Measurements from ENCODE around the gene CCSER1.

Gene CCSER1

DNA sequence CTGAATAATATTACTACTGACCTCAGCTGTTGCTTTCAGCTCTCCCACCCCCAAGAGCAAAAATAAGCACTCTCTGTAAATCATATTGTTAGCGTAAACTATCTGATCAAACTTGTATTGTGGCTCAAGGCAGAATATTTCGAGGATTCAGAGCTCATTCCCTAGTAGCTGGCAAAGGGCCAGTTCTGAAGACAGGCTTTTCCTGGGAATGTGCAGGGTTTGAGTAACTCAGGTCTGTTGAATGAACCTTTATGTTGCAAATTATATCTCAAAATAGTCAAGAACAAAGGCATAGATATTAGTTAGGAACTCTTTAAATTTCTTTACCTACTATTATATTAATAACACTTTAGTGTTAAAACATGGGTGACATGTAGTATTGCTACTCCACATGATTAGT is 454.9 kb downstream of the CCSER1 start:
- H3K4me2 ChIP-seq (ENCODE audit: low read length), result no peak overlapping the region
- H3K4me3 ChIP-seq (ENCODE audit: low read depth, low read length), result no peak overlapping the region
- H2AFZ ChIP-seq (ENCODE audit: insufficient read depth, low read length, poor library complexity), result no peak overlapping the region
- H3K4me1 ChIP-seq (ENCODE audit: control insufficient read depth in 1 of 2, insufficient read depth in 2 of 2, low read length in 2 of 2), result no peaks in the 10 kb centered on the region
- no peak overlapping the region for H3K9ac ChIP-seq (ENCODE audit: low read length)
- H3K79me2 ChIP-seq (ENCODE audit: control insufficient read depth, insufficient read depth, low read length, poor library complexity), result no peaks in the 10 kb centered on the region
- H3K9me3 ChIP-seq (ENCODE audit: insufficient read depth, low read depth, low read length), result no peaks in the 10 kb centered on the region
- no peak overlapping the region for H3K14ac ChIP-seq (ENCODE audit: low read length)
- H4K12ac ChIP-seq (ENCODE audit: low read depth, low read length), result no peak overlapping the region
- H3K36me3 ChIP-seq (ENCODE audit: control insufficient read depth in 1 of 2, insufficient read depth in 2 of 2, low read length in 2 of 2), result no peaks in the 10 kb centered on the region
- H3K18ac ChIP-seq (ENCODE audit: low read length), result no peak overlapping the region
- no peak overlapping the region for H3K4ac ChIP-seq (ENCODE audit: low read depth, low read length)
- no peak overlapping the region for H2BK120ac ChIP-seq (ENCODE audit: insufficient read depth, low read length, poor library complexity)
- DNase-seq, result no peak
- H3K23ac ChIP-seq (ENCODE audit: low read length), result no peak overlapping the region
- no peak overlapping the region for H2BK5ac ChIP-seq (ENCODE audit: low read depth, low read length, poor library complexity)
- no peak overlapping the region for H4K91ac ChIP-seq (ENCODE audit: low read depth, low read length)
- H3K27me3 ChIP-seq (ENCODE audit: insufficient read depth, low read length), result no peaks in the 10 kb centered on the region
- no peak overlapping the region for H4K8ac ChIP-seq (ENCODE audit: low read depth, low read length)
- H2BK12ac ChIP-seq (ENCODE audit: low read length), result no peak overlapping the region
- H2AK5ac ChIP-seq (ENCODE audit: low read length), result no peak overlapping the region
- WGBS (ENCODE audit: extremely low coverage, insufficient coverage, insufficient read length), result no CpG with 5 or more reads among the region's 2 CpGs
- no peak overlapping the region for H3K27ac ChIP-seq (ENCODE audit: low read depth, low read length)
- no peaks in the 10 kb centered on the region for H3K79me1 ChIP-seq (ENCODE audit: low read length)

DNA sequence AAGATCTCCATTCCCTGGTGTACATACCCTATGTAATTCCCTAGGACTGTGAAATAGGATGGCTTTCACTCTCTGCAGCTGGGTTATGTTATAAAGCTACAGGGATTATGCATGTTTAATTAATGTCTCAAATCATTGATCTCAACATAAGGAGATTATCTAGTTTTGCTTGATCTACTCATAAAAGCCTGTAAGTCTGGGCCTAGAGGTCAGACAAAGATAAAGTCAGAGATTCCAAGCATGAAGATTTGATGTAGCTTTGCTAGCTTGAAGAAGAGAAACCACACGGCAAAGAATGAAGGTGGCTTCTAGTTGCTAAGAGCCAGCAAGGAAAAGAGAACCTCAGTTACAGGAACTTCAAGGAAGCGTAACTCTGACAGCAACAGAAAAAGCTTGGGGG is 456.9 kb downstream of the CCSER1 start:
- H4K8ac ChIP-seq (ENCODE audit: low read depth, low read length), result no peak overlapping the region
- no peak overlapping the region for H2AK5ac ChIP-seq (ENCODE audit: low read length)
- H2BK5ac ChIP-seq (ENCODE audit: low read depth, low read length, poor library complexity), result no peak overlapping the region
- no peak overlapping the region for H3K14ac ChIP-seq (ENCODE audit: low read length)
- H2AFZ ChIP-seq (ENCODE audit: insufficient read depth, low read length, poor library complexity), result no peak overlapping the region
- no peak overlapping the region for H2BK120ac ChIP-seq (ENCODE audit: insufficient read depth, low read length, poor library complexity)
- H3K23ac ChIP-seq (ENCODE audit: low read length), result no peak overlapping the region
- H3K79me2 ChIP-seq (ENCODE audit: control insufficient read depth, insufficient read depth, low read length, poor library complexity), result no peaks in the 10 kb centered on the region
- H3K4me3 ChIP-seq (ENCODE audit: low read depth, low read length), result no peak overlapping the region
- H3K4ac ChIP-seq (ENCODE audit: low read depth, low read length), result no peak overlapping the region
- H3K36me3 ChIP-seq (ENCODE audit: control insufficient read depth in 1 of 2, insufficient read depth in 2 of 2, low read length in 2 of 2), result no peaks in the 10 kb centered on the region
- no peaks in the 10 kb centered on the region for H3K79me1 ChIP-seq (ENCODE audit: low read length)
- H3K4me1 ChIP-seq (ENCODE audit: control insufficient read depth in 1 of 2, insufficient read depth in 2 of 2, low read length in 2 of 2), result no peaks in the 10 kb centered on the region
- no peak overlapping the region for H3K18ac ChIP-seq (ENCODE audit: low read length)
- DNase-seq, result no peak
- H4K91ac ChIP-seq (ENCODE audit: low read depth, low read length), result no peak overlapping the region
- WGBS (ENCODE audit: extremely low coverage, insufficient coverage, insufficient read length), result no CpG with 5 or more reads among the region's 2 CpGs
- no peak overlapping the region for H2BK12ac ChIP-seq (ENCODE audit: low read length)
- no peak overlapping the region for H3K9ac ChIP-seq (ENCODE audit: low read length)
- H4K12ac ChIP-seq (ENCODE audit: low read depth, low read length), result no peak overlapping the region
- no peaks in the 10 kb centered on the region for H3K27me3 ChIP-seq (ENCODE audit: insufficient read depth, low read length)
- H3K9me3 ChIP-seq (ENCODE audit: insufficient read depth, low read depth, low read length), result no peaks in the 10 kb centered on the region
- H3K27ac ChIP-seq (ENCODE audit: low read depth, low read length), result no peak overlapping the region
- H3K4me2 ChIP-seq (ENCODE audit: low read length), result no peak overlapping the region

DNA sequence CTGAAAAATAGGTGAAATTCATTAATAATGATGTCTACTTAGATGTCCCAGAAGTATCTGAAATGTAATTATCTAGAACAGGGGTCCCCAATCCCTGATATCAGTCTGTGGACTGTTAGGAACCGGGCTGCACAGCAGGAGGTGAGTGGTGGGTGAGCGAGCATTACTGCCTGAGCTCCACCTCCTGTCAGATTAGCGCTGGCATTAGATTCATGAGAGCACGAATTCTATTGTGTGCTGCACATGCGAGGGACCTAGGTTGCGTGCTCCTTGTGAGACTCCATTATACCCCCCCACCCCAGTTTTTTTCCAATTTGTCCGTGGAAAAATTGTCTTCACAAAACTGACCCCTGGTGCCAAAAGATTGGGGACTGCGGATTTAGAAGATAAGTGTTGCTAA is 458.8 kb downstream of the CCSER1 start:
- WGBS (ENCODE audit: extremely low coverage, insufficient coverage, insufficient read length), result no CpG with 5 or more reads among the region's 8 CpGs
- Histone ChIP-seq H3K79me2 (ENCODE audit: control insufficient read depth, insufficient read depth, low read length, poor library complexity) (no peaks in the 10 kb centered on the region), H3K27me3 (ENCODE audit: insufficient read depth, low read length) (no peaks in the 10 kb centered on the region), H3K27ac (ENCODE audit: low read depth, low read length) (no peak overlapping the region), H2BK5ac (ENCODE audit: low read depth, low read length, poor library complexity) (no peak overlapping the region), H3K9me3 (ENCODE audit: insufficient read depth, low read depth, low read length) (no peaks in the 10 kb centered on the region), H4K8ac (ENCODE audit: low read depth, low read length) (no peak overlapping the region), H3K14ac (ENCODE audit: low read length) (no peak overlapping the region), H2BK120ac (ENCODE audit: insufficient read depth, low read length, poor library complexity) (no peak overlapping the region), H3K36me3 (ENCODE audit: control insufficient read depth in 1 of 2, insufficient read depth in 2 of 2, low read length in 2 of 2) (peaks cover 0 to 1% of the 10 kb centered on the region in 2 experiments), H4K12ac (ENCODE audit: low read depth, low read length) (no peak overlapping the region), H2AK5ac (ENCODE audit: low read length) (no peak overlapping the region), H3K23ac (ENCODE audit: low read length) (no peak overlapping the region), H3K18ac (ENCODE audit: low read length) (no peak overlapping the region), H2AFZ (ENCODE audit: insufficient read depth, low read length, poor library complexity) (no peak overlapping the region), H3K4me2 (ENCODE audit: low read length) (no peak overlapping the region), H3K9ac (ENCODE audit: low read length) (no peak overlapping the region), H3K4ac (ENCODE audit: low read depth, low read length) (no peak overlapping the region), H3K4me3 (ENCODE audit: low read depth, low read length) (no peak overlapping the region), H2BK12ac (ENCODE audit: low read length) (no peak overlapping the region), H3K4me1 (ENCODE audit: control insufficient read depth in 1 of 2, insufficient read depth in 2 of 2, low read length in 2 of 2) (no peaks in the 10 kb centered on the region), H4K91ac (ENCODE audit: low read depth, low read length) (no peak overlapping the region), H3K79me1 (ENCODE audit: low read length) (no peaks in the 10 kb centered on the region)
- DNase-seq, result no peak

- Histone ChIP-seq H3K27me3 (ENCODE audit: insufficient read depth, low read length) (no peaks in the 10 kb centered on the region), H3K4me2 (ENCODE audit: low read length) (no peak overlapping the region), H2BK5ac (ENCODE audit: low read depth, low read length, poor library complexity) (no peak overlapping the region), H4K91ac (ENCODE audit: low read depth, low read length) (no peak overlapping the region), H3K9me3 (ENCODE audit: insufficient read depth, low read depth, low read length) (no peaks in the 10 kb centered on the region), H2AFZ (ENCODE audit: insufficient read depth, low read length, poor library complexity) (no peak overlapping the region), H4K12ac (ENCODE audit: low read depth, low read length) (no peak overlapping the region), H3K9ac (ENCODE audit: low read length) (no peak overlapping the region), H3K36me3 (ENCODE audit: control insufficient read depth in 1 of 2, insufficient read depth in 2 of 2, low read length in 2 of 2) (peaks cover 0 to 1% of the 10 kb centered on the region in 2 experiments), H3K4me1 (ENCODE audit: control insufficient read depth in 1 of 2, insufficient read depth in 2 of 2, low read length in 2 of 2) (no peaks in the 10 kb centered on the region), H2BK12ac (ENCODE audit: low read length) (no peak overlapping the region), H3K14ac (ENCODE audit: low read length) (no peak overlapping the region), H2BK120ac (ENCODE audit: insufficient read depth, low read length, poor library complexity) (no peak overlapping the region), H2AK5ac (ENCODE audit: low read length) (no peak overlapping the region), H3K79me1 (ENCODE audit: low read length) (no peaks in the 10 kb centered on the region), H3K27ac (ENCODE audit: low read depth, low read length) (no peak overlapping the region), H3K79me2 (ENCODE audit: control insufficient read depth, insufficient read depth, low read length, poor library complexity) (no peaks in the 10 kb centered on the region), H4K8ac (ENCODE audit: low read depth, low read length) (no peak overlapping the region), H3K23ac (ENCODE audit: low read length) (no peak overlapping the region), H3K4ac (ENCODE audit: low read depth, low read length) (no peak overlapping the region), H3K4me3 (ENCODE audit: low read depth, low read length) (no peak overlapping the region), H3K18ac (ENCODE audit: low read length) (no peak overlapping the region)
- WGBS (ENCODE audit: extremely low coverage, insufficient coverage, insufficient read length), result no CpG with 5 or more reads among the region's 6 CpGs
- no peak for DNase-seq
Observed at GRCh38 chr4:90586799-90587198, 459.6 kb downstream of the CCSER1 start.

Measured in trophoblast cell (in vitro differentiated cells and primary cell).